Lung (tissue), 12 donors: ENCODE results near the gene TPCN2. TPM values are rescaled to one million over a fixed set of nuclear protein-coding genes. Genes with fewer than 3 reads are reported as not detected.

ENCODE experiments used
- ATAC-seq: fragments of 200-7000 bp; cut with Tn5 transposase; one replicate; pipeline ENCODE4 v1.9.1; 2020; ENCODE audit warnings: moderate number of reproducible peaks; ENCODE audit not compliant: insufficient read depth, low FRiP score
- DNase-seq, 3 donors: peaks; one replicate each; pipeline ENCODE4 v3.0.0-alpha.2; 2013 to 2017
- H3K27ac ChIP-seq, 2 donors: one replicate each; pipeline ENCODE4 v1.5.1; 2013; ENCODE audit warnings: mild to moderate bottlenecking in 2 of 2, moderate library complexity in 2 of 2, control low read depth in 1 of 2, inconsistent platforms in 1 of 2, low read depth in 1 of 2, low read length in 1 of 2
- H3K27me3 ChIP-seq, 3 donors: one replicate each; pipeline ENCODE4 v1.5.1; 2013; ENCODE audit warnings: low read length in 2 of 3; ENCODE audit not compliant: control insufficient read depth in 3 of 3, insufficient read depth in 3 of 3
- H3K36me3 ChIP-seq, 4 donors: one replicate each; pipeline ENCODE4 v1.5.1; 2013; ENCODE audit warnings: low read length in 4 of 4, mild to moderate bottlenecking in 1 of 4, moderate library complexity in 1 of 4; ENCODE audit not compliant: control insufficient read depth in 4 of 4, insufficient read depth in 4 of 4
- H3K4me1 ChIP-seq, 5 donors: one replicate each; pipeline ENCODE4 v1.5.1; 2013; ENCODE audit warnings: low read length in 5 of 5, mild to moderate bottlenecking in 2 of 5, moderate library complexity in 1 of 5; ENCODE audit not compliant: control insufficient read depth in 5 of 5, insufficient read depth in 5 of 5
- H3K4me3 ChIP-seq: one replicate; pipeline ENCODE4 v1.5.1; 2013; ENCODE audit warnings: mild to moderate bottlenecking, control low read depth, moderate library complexity
- H3K9ac ChIP-seq, 2 donors: one replicate each; pipeline ENCODE4 v1.5.1; 2013; ENCODE audit warnings: low read length in 2 of 2, control low read depth in 1 of 2; ENCODE audit not compliant: insufficient read depth in 1 of 2
- H3K9me3 ChIP-seq, 4 donors: one replicate each; pipeline ENCODE4 v1.5.1; 2013; ENCODE audit warnings: low read length in 3 of 4, mild to moderate bottlenecking in 1 of 4, moderate library complexity in 1 of 4; ENCODE audit not compliant: control insufficient read depth in 4 of 4, insufficient read depth in 3 of 4
- CTCF ChIP-seq: IDR thresholded peaks from 2 replicates; pipeline ENCODE4 v1.5.1; 2012; ENCODE audit warnings: mild to moderate bottlenecking; ENCODE audit errors: control extremely low read depth, extremely low read depth
- WGBS, 2 donors: extraction: QIAGEN DNeasy Blood & Tissue Kit; methylation state at CpG; one replicate each; pipeline ENCODE4 v1.1.7; 2013; 5-methylcytosine and 5-hydroxymethylcytosine counted together
- polyA plus RNA-seq, 2 donors: library from polyadenylated mRNA; stranded (reverse); fragments of 200-250 nt; gene quantifications; one replicate each; pipeline ENCODE4 v1.2.1, GENCODE V29; 2013
- total RNA-seq, 2 donors: library from RNA; depleted of rRNA in 1 of 2; stranded (reverse); fragments of >200 nt in 1 of 2; gene quantifications; one replicate each; pipeline ENCODE4 v1.2.1, GENCODE V29; 2014 to 2021
- donor health status: control.
- donor health status: control.
- donor health status: Bipolar disorder and iron deficiency.
- donor health status: healthy.
- donor health status: DM: yes; HTN: yes; CAD: no.

The TPCN2 gene
- total and polyA plus RNA-seq, 4 donors = 10.0 to 25.0 (median 14.5) TPM

GRCh38 chr11:69034123-69034867, 14.4 kb upstream of the TPCN2 start:
- no peak overlapping the region for H3K4me3 ChIP-seq
- H3K27ac ChIP-seq = no peak overlapping the region
- no peak for DNase-seq
- no peak for TF ChIP-seq CTCF
- WGBS, 2 donors = 90 to 91% methylated on average over 22 of the region's 22 CpGs
- no peaks in the 10 kb centered on the region for H3K36me3 ChIP-seq
- H3K9me3 ChIP-seq = no peaks in the 10 kb centered on the region
- peaks cover 0 to 18% (median 4%) of the 10 kb centered on the region in 5 donors for H3K4me1 ChIP-seq
- H3K27me3 ChIP-seq = no peaks in the 10 kb centered on the region
- H3K9ac ChIP-seq = no peak overlapping the region
- no peak for ATAC-seq

- Histone ChIP-seq H3K27me3 (no peaks in the 10 kb centered on the region), H3K27ac (peak overlapping the region in 1 of 2 donors; percentile 60), H3K9ac (no peak overlapping the region), H3K9me3 (no peaks in the 10 kb centered on the region), H3K36me3 (no peaks in the 10 kb centered on the region), H3K4me1 (peaks cover 0 to 18% (median 4%) of the 10 kb centered on the region in 5 donors), H3K4me3 (no peak overlapping the region)
- 71 to 74% methylated on average over 21 of the region's 21 CpGs for whole genome bisulfite sequencing, 2 donors
- ATAC-seq (no peak), DNase-seq (peak; percentile 71 to 86 (median 76))
- TF ChIP-seq CTCF = no peak
These were observed 13.4 kb upstream of the TPCN2 start for GRCh38 chr11:69035150-69035945.

DNA sequence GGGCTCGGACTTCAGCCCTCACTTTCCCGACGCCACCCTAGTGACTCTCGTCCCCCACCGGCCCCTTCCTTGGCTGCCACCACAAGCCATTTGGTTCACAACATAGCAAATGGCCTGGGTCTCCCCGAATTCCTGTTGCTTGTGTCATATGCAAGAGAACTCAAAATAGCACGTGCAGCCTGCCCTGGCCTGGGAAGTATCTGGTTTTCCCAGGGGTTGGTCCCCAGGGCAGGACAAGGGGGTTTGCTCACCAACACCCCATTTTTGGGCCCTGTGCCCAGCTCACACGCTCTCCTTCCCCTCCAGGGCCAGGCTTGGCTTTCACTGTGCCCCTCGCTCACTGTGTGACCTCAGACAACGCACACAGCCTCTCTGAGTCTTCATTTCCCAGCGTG, 12.8 kb upstream of the TPCN2 start:
- no peak for TF ChIP-seq CTCF
- H3K9me3 ChIP-seq = no peaks in the 10 kb centered on the region
- H3K4me3 ChIP-seq = no peak overlapping the region
- ATAC-seq = no peak
- H3K4me1 ChIP-seq = peaks cover 1 to 18% (median 4%) of the 10 kb centered on the region in 5 donors
- H3K36me3 ChIP-seq = no peaks in the 10 kb centered on the region
- H3K9ac ChIP-seq = no peak overlapping the region
- H3K27ac ChIP-seq = no peak overlapping the region
- WGBS, 2 donors = 75 to 79% methylated on average over 11 of the region's 11 CpGs
- DNase-seq = peak; percentile 70 to 81 (median 74)
- no peaks in the 10 kb centered on the region for H3K27me3 ChIP-seq
